Stimulated activated naive CD4-positive, alpha-beta T cell treated with Interleukin-2 at 50 U/mL for 16 hours (primary cell): ENCODE data around the gene SRPK3.
"Not testable (repeated sequence)": the region's sequence is repeated elsewhere in the genome, so short reads cannot be mapped to it uniquely, and the experiment has no call there.

Experiments
- DNase-seq: peaks from one replicate; lab custom pipeline; 2025; lab: John Stamatoyannopoulos, UW

The SRPK3 gene

GRCh38 chrX:153807976-153808375 is 27.1 kb downstream of the SRPK3 start:
- DNase-seq: no peak

- no peak for DNase-seq
These were observed 31.4 kb downstream of the SRPK3 start for GRCh38 chrX:153812220-153812619.

- DNase-seq: no peak
These were observed 32.3 kb downstream of the SRPK3 start for GRCh38 chrX:153813161-153813560.

- no peak for DNase-seq
These were observed 33.9 kb downstream of the SRPK3 start for GRCh38 chrX:153814591-153815315.

- DNase-seq: peak; percentile 36
These were observed 36.2 kb downstream of the SRPK3 start for GRCh38 chrX:153816831-153817690.

GRCh38 chrX:153818064-153818463 is 37.2 kb downstream of the SRPK3 start:
- DNase-seq: not testable (repeated sequence)

GRCh38 chrX:153818571-153819383 is 37.9 kb downstream of the SRPK3 start:
- peak; percentile 34 for DNase-seq

GRCh38 chrX:153819384-153820040 is 38.7 kb downstream of the SRPK3 start:
- DNase-seq: no peak

- no peak for DNase-seq
These were observed 39.8 kb downstream of the SRPK3 start for GRCh38 chrX:153820601-153821000.

GRCh38 chrX:153821066-153821465 is 40.2 kb downstream of the SRPK3 start:
- DNase-seq: no peak

- DNase-seq: no peak
These were observed 43.5 kb downstream of the SRPK3 start for GRCh38 chrX:153824348-153824747.

GRCh38 chrX:153825042-153825441 is 44.2 kb downstream of the SRPK3 start:
- DNase-seq: no peak

- DNase-seq: no peak
These were observed 46.2 kb downstream of the SRPK3 start for GRCh38 chrX:153827016-153827415.

- DNase-seq: no peak
These were observed 47.1 kb downstream of the SRPK3 start for GRCh38 chrX:153827903-153828302.

GRCh38 chrX:153828308-153828707 is 47.5 kb downstream of the SRPK3 start:
- no peak for DNase-seq

GRCh38 chrX:153828723-153829548 is 48.1 kb downstream of the SRPK3 start:
- peak; percentile 2 for DNase-seq

- no peak for DNase-seq
These were observed 48.6 kb downstream of the SRPK3 start for GRCh38 chrX:153829549-153829798.

- peak; percentile 1 for DNase-seq
These were observed 49.2 kb downstream of the SRPK3 start, which contains the start of gene PDZD4 for GRCh38 chrX:153829799-153830639. Gene PDZD4, minus strand, starts transcription at chrX:153830544. Its CDS starts 246 bp downstream, at chrX:153830298.

- no peak for DNase-seq
These were observed 50.0 kb downstream of the SRPK3 start for GRCh38 chrX:153830640-153831428.
